ENCODE measurements around the gene AIF1L.

The AIF1L gene

GRCh38 chr9:131067625-131068024, 28.7 kb upstream of the AIF1L start:
- no peak for TF ChIP-seq CTCF (IDR thresholded peaks at IDR 0.05; ENCODE audit: low read length, missing control alignments)
- no peak for DNase-seq (ENCODE audit: low read depth)
- no peak overlapping the region for H3K4me3 ChIP-seq (replicated peaks; ENCODE audit: low read depth, low read length)

GRCh38 chr9:131068076-131068816, 28.1 kb upstream of the AIF1L start:
- no peak overlapping the region for H3K4me3 ChIP-seq (replicated peaks; ENCODE audit: low read depth, low read length)
- no peak for TF ChIP-seq CTCF (IDR thresholded peaks at IDR 0.05; ENCODE audit: low read length, missing control alignments)
- no peak for DNase-seq (ENCODE audit: low read depth)

GRCh38 chr9:131069699-131070098, 26.6 kb upstream of the AIF1L start:
- H3K4me3 ChIP-seq (replicated peaks; ENCODE audit: low read depth, low read length) = no peak overlapping the region

GRCh38 chr9:131072107-131072870, 24.0 kb upstream of the AIF1L start:
- DNase-seq (ENCODE audit: low read depth) = no peak
- no peak for TF ChIP-seq CTCF (IDR thresholded peaks at IDR 0.05; ENCODE audit: low read length, missing control alignments)
- H3K4me3 ChIP-seq (replicated peaks; ENCODE audit: low read depth, low read length) = no peak overlapping the region

More at GRCh38 chr9:131069699-131070098, 26.6 kb upstream of the AIF1L start:
- DNase-seq (ENCODE audit: low read depth) = no peak
- no peak for TF ChIP-seq CTCF (IDR thresholded peaks at IDR 0.05; ENCODE audit: low read length, missing control alignments)

- no peak for TF ChIP-seq CTCF (IDR thresholded peaks at IDR 0.05; ENCODE audit: low read length, missing control alignments)
- no peak for DNase-seq (ENCODE audit: low read depth)
- H3K4me3 ChIP-seq (replicated peaks; ENCODE audit: low read depth, low read length) = no peak overlapping the region
Observed at GRCh38 chr9:131072871-131073237, 23.5 kb upstream of the AIF1L start.

GRCh38 chr9:131076347-131077195, 19.8 kb upstream of the AIF1L start:
- no peak for TF ChIP-seq CTCF (IDR thresholded peaks at IDR 0.05; ENCODE audit: low read length, missing control alignments)
- no peak overlapping the region for H3K4me3 ChIP-seq (replicated peaks; ENCODE audit: low read depth, low read length)
- no peak for DNase-seq (ENCODE audit: low read depth)
